ENCODE measurements around the gene PGK2.

DNA sequence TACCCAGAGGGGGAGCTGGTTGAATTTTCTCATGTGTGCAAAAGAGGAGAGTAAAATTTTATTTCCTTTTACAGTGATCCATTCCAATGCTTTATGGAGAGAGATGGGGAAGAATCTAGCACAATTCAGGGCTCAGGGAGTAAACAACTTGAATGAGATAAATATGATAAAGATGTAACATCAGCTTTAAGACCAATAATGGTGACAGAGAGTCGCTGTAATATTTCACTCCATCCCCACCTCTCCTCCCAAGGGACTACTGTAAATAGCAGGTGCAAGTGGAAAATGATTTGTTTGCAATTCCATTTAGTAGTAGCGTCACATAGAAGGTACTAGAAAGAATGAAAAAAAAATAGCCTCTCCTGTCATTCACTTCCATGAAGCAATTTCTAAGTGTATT is 47.7 kb downstream of the PGK2 start:
- TF ChIP-seq, protein P1, sequence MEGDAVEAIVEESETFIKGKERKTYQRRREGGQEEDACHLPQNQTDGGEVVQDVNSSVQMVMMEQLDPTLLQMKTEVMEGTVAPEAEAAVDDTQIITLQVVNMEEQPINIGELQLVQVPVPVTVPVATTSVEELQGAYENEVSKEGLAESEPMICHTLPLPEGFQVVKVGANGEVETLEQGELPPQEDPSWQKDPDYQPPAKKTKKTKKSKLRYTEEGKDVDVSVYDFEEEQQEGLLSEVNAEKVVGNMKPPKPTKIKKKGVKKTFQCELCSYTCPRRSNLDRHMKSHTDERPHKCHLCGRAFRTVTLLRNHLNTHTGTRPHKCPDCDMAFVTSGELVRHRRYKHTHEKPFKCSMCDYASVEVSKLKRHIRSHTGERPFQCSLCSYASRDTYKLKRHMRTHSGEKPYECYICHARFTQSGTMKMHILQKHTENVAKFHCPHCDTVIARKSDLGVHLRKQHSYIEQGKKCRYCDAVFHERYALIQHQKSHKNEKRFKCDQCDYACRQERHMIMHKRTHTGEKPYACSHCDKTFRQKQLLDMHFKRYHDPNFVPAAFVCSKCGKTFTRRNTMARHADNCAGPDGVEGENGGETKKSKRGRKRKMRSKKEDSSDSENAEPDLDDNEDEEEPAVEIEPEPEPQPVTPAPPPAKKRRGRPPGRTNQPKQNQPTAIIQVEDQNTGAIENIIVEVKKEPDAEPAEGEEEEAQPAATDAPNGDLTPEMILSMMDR (IDR thresholded peaks at IDR 0.05), result no peak
- no peak for TF ChIP-seq POLR2A (IDR thresholded peaks at IDR 0.05)
